PC-3 (cell line): ENCODE data around the gene ZBTB45.
"Not testable (repeated sequence)": the region's sequence is repeated elsewhere in the genome, so short reads cannot be mapped to it uniquely, and the experiment has no call there.

ENCODE experiments used
- CTCF ChIP-seq: fragments of 300-600 bp; sonication (generic); conservative IDR thresholded peaks from 2 replicates; pipeline ENCODE4 v1.5.1; 2017; ENCODE audit warnings: antibody characterized with exemption, low read depth, mild to moderate bottlenecking, low read length
- EZH2 ChIP-seq: fragments of 300-600 bp; sonication (generic); IDR thresholded peaks from one replicate; pipeline ENCODE4 v1.6.1; 2017; ENCODE audit warnings: antibody characterized with exemption, mild to moderate bottlenecking, low read length; ENCODE audit not compliant: unreplicated experiment
- EZH2phosphoT487 ChIP-seq: fragments of 300-600 bp; sonication (generic); IDR thresholded peaks from 2 replicates; pipeline ENCODE4 v1.6.1; 2018; ENCODE audit warnings: mild to moderate bottlenecking, antibody characterized with exemption, low read length, borderline replicate concordance

- TF ChIP-seq CTCF, EZH2, EZH2phosphoT487: not testable (repeated sequence)
These were observed 19.6 kb upstream of the ZBTB45 start for GRCh38 chr19:58539169-58539559.
